Right lobe of liver (tissue), 6 donors: ENCODE data around the gene EFCAB5. TPM values are rescaled to one million over a fixed set of nuclear protein-coding genes. Genes with fewer than 3 reads are reported as not detected.
"Not testable (repeated sequence)": the region's sequence is repeated elsewhere in the genome, so short reads cannot be mapped to it uniquely, and the experiment has no call there.

ENCODE experiments used
- ATAC-seq, 4 donors: fragments of 200-7000 bp; cut with Tn5 transposase; one replicate each; pipeline ENCODE4 v1.9.1; 2020; ENCODE audit warnings: mild to moderate bottlenecking in 4 of 4, moderate library complexity in 4 of 4
- DNase-seq, 3 donors: peaks; one replicate each; pipeline ENCODE4 v3.0.0-alpha.2; 2020
- H3K27ac ChIP-seq, 3 donors: fragments of 200-600 bp; one replicate each; pipeline ENCODE4 v1.8.0; 2022
- H3K27me3 ChIP-seq, 2 donors: fragments of 200-600 bp; one replicate each; pipeline ENCODE4 v1.8.0; 2022
- H3K36me3 ChIP-seq, 4 donors: fragments of 200-600 bp; sonication (generic) in 1 of 4; one replicate each; pipeline versions ENCODE4 v1.5.1 to v1.8.0; 2017 to 2022; ENCODE audit warnings: control low read depth in 1 of 4
- H3K4me1 ChIP-seq, 4 donors: fragments of 200-600 bp; sonication (generic) in 1 of 4; one replicate each; pipeline versions ENCODE4 v1.5.1 to v1.8.0; 2017 to 2022; ENCODE audit warnings: control low read depth in 1 of 4
- H3K4me3 ChIP-seq, 3 donors: fragments of 200-600 bp; one replicate each; pipeline ENCODE4 v1.8.0; 2022
- H3K9me3 ChIP-seq, 4 donors: fragments of 200-600 bp; sonication (generic) in 1 of 4; one replicate each; pipeline versions ENCODE4 v1.5.1 to v1.8.0; 2017 to 2022; ENCODE audit warnings: control low read depth in 1 of 4
- CTCF ChIP-seq, 4 donors: fragments of 200-600 bp in 3 of 4; fragments of 450-650 bp in 1 of 4; IDR thresholded peaks; one replicate each; pipeline versions ENCODE4 v1.5.1 to v1.8.0; 2016 to 2022; ENCODE audit warnings: antibody characterized with exemption in 4 of 4, mild to moderate bottlenecking in 2 of 4
- POLR2A ChIP-seq: fragments of 450-650 bp; IDR thresholded peaks from one replicate; pipeline ENCODE4 v1.6.1; 2017; ENCODE audit warnings: antibody characterized with exemption, mild to moderate bottlenecking
- WGBS: methylation state at CpG from one replicate; pipeline ENCODE4 v1.1.6; 2018; ENCODE audit warnings: low coverage, low lambda C conversion rate; ENCODE audit not compliant: insufficient coverage; ENCODE audit errors: missing lambda C conversion rate; 5-methylcytosine and 5-hydroxymethylcytosine counted together
- intact Hi-C, 2 donors: fragments of 100-400 bp; cut with DNase I; formaldehyde crosslinking; loops; one replicate each; pipeline versions ENCODE4 v1.11.2 to v1.14.1; 2022
- total RNA-seq, 6 experiments: library from RNA; depleted of rRNA in 2 of 6; stranded (reverse); fragments of >200 nt in 2 of 6; fragmentation: NEBNext Ultra II Directional in 3 of 6; extraction: Animal tissue kit (Norgen Biotek cat#: 25700) in 3 of 6; gene quantifications; one replicate each; pipeline versions ENCODE4 v1.1.0 to v1.2.4, GENCODE V29; 2016 to 2023
- donor health status: DM: no; HTN: yes; CAD: no.
- donor health status: DM: no; HTN: no; CAD: no.
- donor health status: DM: no; HTN: no; CAD: no.
- donor health status: DM: no; HTN: yes; CAD: no.
- donor health status: DM: no; HTN: yes; CAD: no.

EFCAB5 gene
- total RNA-seq, 6 experiments from 2014 or later: 0.32 TPM; not detected in 5

- H3K4me1 ChIP-seq: no peaks in the 10 kb centered on the region
- H3K36me3 ChIP-seq: no peaks in the 10 kb centered on the region
- ATAC-seq (no peak), DNase-seq (no peak)
- 49% methylated on average over 6 of the region's 6 CpGs for WGBS
- no peak overlapping the region for H3K4me3 ChIP-seq
- H3K27ac ChIP-seq: no peak overlapping the region
- H3K9me3 ChIP-seq: no peaks in the 10 kb centered on the region
- no peak for TF ChIP-seq POLR2A
- TF ChIP-seq CTCF (IDR thresholded peaks at IDR 0.05): no peak
- intact Hi-C loops: no loop called here
- no peaks in the 10 kb centered on the region for H3K27me3 ChIP-seq
Observed at GRCh38 chr17:30084788-30085187, 143.4 kb downstream of the EFCAB5 start.

- TF ChIP-seq CTCF (IDR thresholded peaks at IDR 0.05) (no peak), POLR2A (no peak)
- intact Hi-C loops: no loop called here
Observed at GRCh38 chr17:30086896-30087295, 145.5 kb downstream of the EFCAB5 start.

GRCh38 chr17:30087431-30087830, 146.0 kb downstream of the EFCAB5 start:
- H3K36me3 ChIP-seq, H3K4me1 ChIP-seq, H3K9me3 ChIP-seq, intact Hi-C loops, H3K27me3 ChIP-seq, DNase-seq, ATAC-seq, H3K27ac ChIP-seq, H3K4me3 ChIP-seq: not testable (repeated sequence)
- 83% methylated on average over 3 of the region's 3 CpGs for WGBS

More at GRCh38 chr17:30086896-30087295, 145.5 kb downstream of the EFCAB5 start:
- H3K4me1 ChIP-seq: no peaks in the 10 kb centered on the region
- no peak overlapping the region for H3K27ac ChIP-seq
- no peaks in the 10 kb centered on the region for H3K9me3 ChIP-seq
- no peaks in the 10 kb centered on the region for H3K36me3 ChIP-seq
- no peak for DNase-seq
- H3K4me3 ChIP-seq: no peak overlapping the region
- WGBS: 76% methylated on average over 2 of the region's 2 CpGs
- H3K27me3 ChIP-seq: no peaks in the 10 kb centered on the region
- no peak for ATAC-seq

GRCh38 chr17:30091121-30091670, 149.8 kb downstream of the EFCAB5 start:
- no peak for TF ChIP-seq POLR2A
- TF ChIP-seq CTCF (IDR thresholded peaks at IDR 0.05): no peak
- H3K36me3 ChIP-seq: no peaks in the 10 kb centered on the region
- WGBS: 71% methylated on average over 4 of the region's 4 CpGs
- no peaks in the 10 kb centered on the region for H3K27me3 ChIP-seq
- intact Hi-C loops: no loop called here
- no peak overlapping the region for H3K27ac ChIP-seq
- H3K4me3 ChIP-seq: no peak overlapping the region
- no peaks in the 10 kb centered on the region for H3K9me3 ChIP-seq
- ATAC-seq (no peak), DNase-seq (no peak)
- peaks cover 0 to 3% (median 0%) of the 10 kb centered on the region in 4 donors for H3K4me1 ChIP-seq

- intact Hi-C loops: no loop called here
- H3K27ac ChIP-seq: no peak overlapping the region
- H3K27me3 ChIP-seq: no peaks in the 10 kb centered on the region
- no peaks in the 10 kb centered on the region for H3K9me3 ChIP-seq
- DNase-seq: no peak
- peaks cover 0 to 3% (median 0%) of the 10 kb centered on the region in 4 donors for H3K4me1 ChIP-seq
- no peaks in the 10 kb centered on the region for H3K36me3 ChIP-seq
- no peak overlapping the region for H3K4me3 ChIP-seq
- TF ChIP-seq CTCF (IDR thresholded peaks at IDR 0.05): no peak
- no peak for TF ChIP-seq POLR2A
- 46% methylated on average over 6 of the region's 6 CpGs for WGBS
- no peak for ATAC-seq
Observed at GRCh38 chr17:30091771-30092170, 150.3 kb downstream of the EFCAB5 start.
